PC-9 (cell line): ENCODE data around the gene HENMT1. TPM values are rescaled to one million over a fixed set of nuclear protein-coding genes. Genes with fewer than 3 reads are reported as not detected.

ENCODE experiments used
- BruUV-seq: library from RNA; stranded (reverse); fragments of 400-500 nt; replicated peaks from 2 replicates; lab custom pipeline; 2021; lab: Mats Ljungman, UMichigan
- CTCF ChIA-PET: fragments of 300-600 bp; sonication (Branson Sonifier 250); formaldehyde crosslinking; loops from one replicate; lab custom pipeline; 2022; ENCODE audit warnings: antibody characterized with exemption; lab: Charles Lee
- POLR2A ChIA-PET: fragments of 300-600 bp; sonication (Branson Sonifier 250); formaldehyde crosslinking; loops from one replicate; lab custom pipeline; 2022; ENCODE audit warnings: antibody characterized with exemption; ENCODE audit not compliant: unreplicated experiment; lab: Charles Lee
- DNase-seq, 2 experiments: peaks; one replicate each; pipeline versions ENCODE4 v3.0.0 to v3.0.0-alpha.2; 2015 to 2022; ENCODE audit warnings: mixed read lengths in 1 of 2
- H2AFZ ChIP-seq: fragments of 200-600 bp; sonication (generic); 2 replicates; pipeline ENCODE4 v1.8.1; 2017; ENCODE audit warnings: antibody characterized with exemption
- H3F3A ChIP-seq: fragments of 200-600 bp; sonication (generic); 2 replicates; pipeline ENCODE4 v1.8.1; 2017; ENCODE audit warnings: antibody characterized with exemption, mild to moderate bottlenecking, low read depth; ENCODE audit not compliant: insufficient read depth
- H3K27ac ChIP-seq: fragments of 200-600 bp; sonication (generic); 2 replicates; pipeline ENCODE4 v1.6.1; 2016; ENCODE audit warnings: mixed run types
- H3K27me3 ChIP-seq: fragments of 200-600 bp; sonication (generic); 2 replicates; pipeline ENCODE4 v1.6.1; 2016; ENCODE audit warnings: low read depth, mixed run types; ENCODE audit not compliant: insufficient read depth
- H3K36me3 ChIP-seq: fragments of 200-600 bp; sonication (generic); 2 replicates; pipeline ENCODE4 v1.6.1; 2016; ENCODE audit warnings: low read depth, mixed run types
- H3K4me1 ChIP-seq: fragments of 200-600 bp; sonication (generic); replicated peaks from 2 replicates; pipeline ENCODE4 v1.6.1; 2016; ENCODE audit warnings: mixed run types; ENCODE audit not compliant: insufficient read depth
- H3K4me2 ChIP-seq: fragments of 200-600 bp; sonication (generic); 2 replicates; pipeline ENCODE4 v1.6.1; 2017; ENCODE audit warnings: mixed run types
- H3K4me3 ChIP-seq: fragments of 200-600 bp; sonication (generic); 2 replicates; pipeline ENCODE4 v1.6.1; 2016; ENCODE audit warnings: mixed run types
- H3K79me2 ChIP-seq: fragments of 200-600 bp; sonication (generic); 2 replicates; pipeline ENCODE4 v1.6.1; 2017; ENCODE audit warnings: low read depth, mixed run types
- H3K9me2 ChIP-seq: fragments of 200-600 bp; sonication (generic); 2 replicates; pipeline ENCODE4 v1.8.1; 2017; ENCODE audit warnings: mild to moderate bottlenecking; ENCODE audit not compliant: insufficient read depth
- H3K9me3 ChIP-seq: fragments of 200-600 bp; sonication (generic); 2 replicates; pipeline ENCODE4 v1.8.1; 2016; ENCODE audit warnings: low read depth; ENCODE audit not compliant: insufficient read depth
- H4K20me1 ChIP-seq: fragments of 200-600 bp; sonication (generic); 2 replicates; pipeline ENCODE4 v1.8.1; 2017; ENCODE audit not compliant: insufficient read depth
- CTCF ChIP-seq: fragments of 200-600 bp; sonication (generic); conservative IDR thresholded peaks from 2 replicates; pipeline ENCODE4 v1.6.1; 2017; ENCODE audit warnings: mixed run types, antibody characterized with exemption, mild to moderate bottlenecking, moderate library complexity
- EZH2 ChIP-seq: fragments of 200-600 bp; sonication (generic); IDR thresholded peaks from 2 replicates; pipeline ENCODE4 v1.8.0; 2017; ENCODE audit warnings: antibody characterized with exemption, low read depth
- intact Hi-C: fragments of 100-400 bp; cut with micrococcal nuclease; formaldehyde crosslinking; loops from one replicate; pipeline ENCODE4 v1.10.0; 2022; ENCODE audit not compliant: unreplicated experiment
- total RNA-seq: library from RNA; stranded (reverse); gene quantifications from 2 replicates; pipeline ENCODE4 v1.2.3, GENCODE V29; 2021

The HENMT1 gene
- total RNA-seq, 1 experiment from 2014 or later, result 17.9 TPM

- Histone ChIP-seq H3K27ac (no peak overlapping the region), H3K36me3 (no peaks in the 10 kb centered on the region), H3K9me2 (no peaks in the 10 kb centered on the region), H3F3A (peaks cover 4% of the 10 kb centered on the region), H3K27me3 (no peaks in the 10 kb centered on the region), H4K20me1 (no peaks in the 10 kb centered on the region), H2AFZ (no peak overlapping the region), H3K4me2 (no peak overlapping the region), H3K4me1 (peaks cover 9% of the 10 kb centered on the region; the same call in 1 of the 2 replicates), H3K79me2 (no peaks in the 10 kb centered on the region), H3K4me3 (no peak overlapping the region), H3K9me3 (no peaks in the 10 kb centered on the region)
- intact Hi-C loops, result no loop called here
- CTCF ChIA-PET, result no interaction called here
- POLR2A ChIA-PET, result no interaction called here
- no TSS peak for BruUV-seq
- DNase-seq, result no peak
- TF ChIP-seq CTCF (no peak), EZH2 (no peak)
Measured at GRCh38 chr1:108679586-108680213, 18.8 kb upstream of the HENMT1 start.

- H3K27ac ChIP-seq, result no peak overlapping the region
- no peak for DNase-seq
- TF ChIP-seq EZH2 (no peak), CTCF (no peak)
- H4K20me1 ChIP-seq, result no peaks in the 10 kb centered on the region
- peaks cover 9% of the 10 kb centered on the region; the same call in 1 of the 2 replicates for H3K4me1 ChIP-seq
- no peak overlapping the region for H3K4me3 ChIP-seq
- H2AFZ ChIP-seq, result no peak overlapping the region
- no peaks in the 10 kb centered on the region for H3K36me3 ChIP-seq
- H3F3A ChIP-seq, result peaks cover 4% of the 10 kb centered on the region; the same call in 1 of the 2 replicates
- no TSS peak for BruUV-seq
- POLR2A ChIA-PET, result no interaction called here
- intact Hi-C loops, result no loop called here
- no peaks in the 10 kb centered on the region for H3K9me3 ChIP-seq
- H3K4me2 ChIP-seq, result no peak overlapping the region
- no peaks in the 10 kb centered on the region for H3K9me2 ChIP-seq
- H3K27me3 ChIP-seq, result no peaks in the 10 kb centered on the region
- CTCF ChIA-PET, result no interaction called here
- no peaks in the 10 kb centered on the region for H3K79me2 ChIP-seq
Measured at GRCh38 chr1:108678706-108679105, 17.8 kb upstream of the HENMT1 start.

DNA sequence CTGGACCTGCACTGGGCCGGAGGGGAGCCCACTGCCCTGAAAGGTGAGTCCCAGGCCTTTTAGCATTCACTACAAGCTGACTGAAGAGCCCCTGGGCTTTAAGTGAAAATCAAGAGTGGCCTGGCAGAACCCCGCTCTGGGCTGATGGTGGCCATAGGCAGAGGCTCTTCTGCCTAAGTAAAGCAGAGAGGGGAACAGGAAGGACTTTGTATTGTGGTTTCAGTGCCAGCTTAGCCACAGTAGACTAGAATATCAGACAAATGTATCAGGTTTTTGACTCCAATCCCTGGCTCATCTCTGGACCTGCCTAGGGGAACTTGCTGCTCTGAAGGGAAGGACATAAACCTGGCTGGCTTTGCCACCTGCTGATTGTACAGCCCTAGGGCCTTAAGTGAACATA is 10.2 kb upstream of the HENMT1 start:
- Histone ChIP-seq H3K4me3 (no peak overlapping the region), H3K79me2 (no peaks in the 10 kb centered on the region), H3K9me3 (no peaks in the 10 kb centered on the region), H3K27me3 (no peaks in the 10 kb centered on the region), H2AFZ (no peak overlapping the region), H3K9me2 (no peaks in the 10 kb centered on the region), H3F3A (no peaks in the 10 kb centered on the region), H3K36me3 (no peaks in the 10 kb centered on the region), H3K4me2 (no peak overlapping the region), H4K20me1 (no peaks in the 10 kb centered on the region), H3K27ac (no peak overlapping the region), H3K4me1 (peaks cover 9% of the 10 kb centered on the region)
- BruUV-seq, result no TSS peak
- intact Hi-C loops, result no loop called here
- ChIA-PET POLR2A (no interaction called here), CTCF (no interaction called here)
- TF ChIP-seq CTCF, result no peak
- TF ChIP-seq EZH2, result no peak
- DNase-seq, result no peak
